CMK (cell line): Measurements from ENCODE around the gene LITAF.

Experiments
- DNase-seq: peaks from one replicate; pipeline ENCODE4 v3.0.0-alpha.2; 2010; ENCODE audit warnings: low read depth

LITAF gene

DNA sequence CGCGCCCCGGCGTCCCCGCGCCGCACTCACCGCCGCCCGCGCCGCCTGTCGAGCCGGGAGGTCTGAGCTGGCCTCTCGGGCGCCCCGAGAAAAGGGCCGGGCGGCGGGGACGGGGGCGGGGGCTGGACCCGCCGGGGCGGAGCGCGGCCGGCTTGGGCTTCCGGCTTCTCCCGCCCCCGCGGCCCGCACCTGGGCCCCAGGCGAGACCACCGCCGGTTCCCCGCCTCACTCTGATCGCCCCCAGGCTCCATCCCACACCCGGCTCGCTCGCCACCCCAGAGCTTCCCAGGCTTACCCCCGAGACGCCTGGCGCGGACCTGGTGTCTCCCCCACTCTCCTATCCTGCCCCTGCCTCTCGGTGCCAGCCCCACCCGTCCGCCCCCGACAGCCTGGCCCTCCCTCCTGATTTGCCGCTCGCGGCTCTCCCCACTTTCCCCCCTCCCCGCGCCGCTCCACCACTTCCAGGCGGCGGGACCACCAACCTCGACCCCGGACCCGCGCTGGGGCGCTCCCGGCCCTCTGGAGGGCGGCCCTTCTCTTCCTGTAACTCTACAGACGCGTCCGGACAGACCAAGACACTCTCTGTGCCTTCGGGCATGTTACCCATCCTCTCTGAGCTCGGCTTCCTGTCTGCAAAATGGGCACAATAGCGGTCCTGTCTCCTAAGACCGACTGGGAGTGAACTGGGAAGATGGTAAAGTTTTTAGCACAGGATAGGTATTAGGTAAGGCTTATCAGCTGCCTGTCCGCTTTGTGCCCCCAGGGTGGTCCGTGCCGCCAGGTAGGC lies at the start of gene LITAF:
TSS of gene LITAF (minus strand) at position 64 of the 787 bp plus-strand sequence. CDS start 30,189 bp downstream, outside the sequence.
- no peak for DNase-seq

DNA sequence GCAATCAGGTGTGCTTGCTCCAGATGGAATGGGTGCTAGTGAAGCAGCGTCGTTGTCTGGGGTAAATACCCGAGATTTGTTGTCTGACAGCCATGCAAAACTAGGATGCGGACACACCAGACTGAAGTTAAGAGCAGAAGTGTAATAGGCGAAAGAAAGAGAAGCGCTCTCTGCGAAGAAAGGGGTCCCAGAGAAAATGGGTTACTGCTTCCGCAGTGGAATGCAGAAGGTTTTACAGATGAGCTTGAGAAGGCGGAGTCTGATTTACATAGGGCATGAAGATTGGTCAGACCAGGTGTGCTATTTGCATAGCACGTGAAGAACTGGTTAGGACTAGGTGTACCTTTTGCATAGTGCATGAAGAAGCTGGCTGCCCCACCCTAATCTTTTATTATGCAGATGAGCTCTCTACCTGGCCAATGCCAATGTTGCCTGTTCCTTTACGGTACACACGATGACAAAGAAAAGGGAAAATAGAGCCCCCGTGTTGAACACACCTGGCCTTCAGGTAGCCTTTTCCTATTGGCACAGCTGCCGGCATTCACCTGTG lies 49.5 kb upstream of the LITAF start:
- DNase-seq, result no peak

DNA sequence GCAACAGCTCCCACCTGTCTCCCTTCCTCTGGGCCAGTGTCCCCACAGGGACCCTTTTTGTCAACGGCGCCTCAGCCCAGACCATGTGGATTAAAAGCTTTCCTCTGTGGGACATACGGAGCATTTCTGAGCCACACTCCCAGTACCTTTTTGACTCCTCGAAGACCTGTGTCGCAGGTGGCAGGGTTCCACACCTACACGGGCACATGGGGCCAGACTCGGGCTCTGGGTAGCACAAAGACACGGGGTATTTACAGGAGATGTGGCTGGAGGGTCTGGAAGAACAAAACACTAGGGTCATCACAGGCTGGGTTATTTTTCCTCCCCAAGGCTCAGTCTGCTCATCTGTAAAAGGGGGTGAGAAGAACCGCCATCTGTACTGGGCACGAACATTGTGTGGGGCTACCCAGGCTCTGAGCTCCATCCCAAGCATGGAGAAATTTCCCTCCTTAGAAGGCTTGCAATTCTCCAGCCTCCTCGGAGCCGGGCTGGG lies 49.0 kb upstream of the LITAF start:
- no peak for DNase-seq

DNA sequence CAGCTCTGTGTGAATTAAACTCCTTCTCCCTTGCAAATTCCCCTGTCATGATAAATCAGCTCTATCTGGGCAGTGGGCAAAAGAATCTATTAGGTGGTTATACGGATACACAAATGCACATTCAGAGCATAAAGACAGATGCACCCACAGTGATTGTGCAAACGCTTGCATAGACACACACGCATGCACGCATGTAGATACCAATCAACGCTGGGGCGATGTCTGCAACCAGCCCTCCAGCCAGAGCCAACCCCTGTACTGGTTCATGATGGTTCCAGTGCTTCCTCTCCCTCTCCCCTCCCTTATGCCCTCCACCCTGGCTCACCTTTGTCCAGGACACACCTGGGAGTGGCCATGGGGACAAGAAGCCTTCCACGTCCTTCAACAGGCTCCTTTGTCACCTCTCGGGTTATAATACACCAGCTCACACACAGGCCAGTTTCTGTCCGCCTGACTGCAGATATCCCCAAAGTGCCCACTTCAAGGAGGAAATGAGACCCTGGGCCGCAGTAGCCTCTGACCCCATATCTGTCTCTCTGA lies 48.5 kb upstream of the LITAF start:
- no peak for DNase-seq

DNA sequence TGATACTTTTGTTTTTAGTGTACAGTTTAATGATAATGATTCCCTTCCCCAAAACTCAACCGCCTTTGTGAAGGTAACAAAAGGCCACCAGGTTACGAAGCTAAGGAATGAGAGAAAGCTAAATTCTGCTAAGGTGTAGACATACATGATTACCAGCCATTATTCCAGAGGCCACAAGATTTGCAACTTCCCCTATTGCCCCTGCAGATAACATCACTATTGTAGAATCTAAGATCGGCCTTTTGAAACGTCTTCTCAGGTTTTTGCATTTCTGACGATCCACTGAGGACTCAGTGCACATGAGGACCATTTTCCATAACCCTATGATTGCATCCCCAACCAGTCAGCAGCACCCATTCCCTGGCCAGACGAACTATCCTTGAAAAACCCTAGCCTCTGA lies 47.6 kb upstream of the LITAF start:
- no peak for DNase-seq

DNA sequence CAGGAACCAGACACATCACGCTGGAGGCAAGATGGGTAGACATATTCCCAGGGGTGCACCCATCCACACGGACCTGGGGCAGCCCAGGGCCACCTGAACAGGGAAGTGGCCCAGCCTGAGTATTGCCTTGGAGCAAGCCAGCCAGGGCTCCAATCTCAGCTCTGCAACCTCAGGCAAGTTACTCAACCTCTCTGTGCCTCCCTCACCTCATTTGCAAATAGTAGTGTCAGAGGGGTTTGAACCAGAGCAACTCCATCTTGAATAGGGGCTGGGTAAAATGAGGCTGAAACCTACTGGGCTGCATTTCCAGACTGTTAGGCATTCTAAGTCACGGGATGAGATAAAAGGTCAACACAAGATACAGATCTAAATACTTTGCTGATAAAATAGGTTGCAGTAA lies 46.4 kb upstream of the LITAF start:
- no peak for DNase-seq

DNA sequence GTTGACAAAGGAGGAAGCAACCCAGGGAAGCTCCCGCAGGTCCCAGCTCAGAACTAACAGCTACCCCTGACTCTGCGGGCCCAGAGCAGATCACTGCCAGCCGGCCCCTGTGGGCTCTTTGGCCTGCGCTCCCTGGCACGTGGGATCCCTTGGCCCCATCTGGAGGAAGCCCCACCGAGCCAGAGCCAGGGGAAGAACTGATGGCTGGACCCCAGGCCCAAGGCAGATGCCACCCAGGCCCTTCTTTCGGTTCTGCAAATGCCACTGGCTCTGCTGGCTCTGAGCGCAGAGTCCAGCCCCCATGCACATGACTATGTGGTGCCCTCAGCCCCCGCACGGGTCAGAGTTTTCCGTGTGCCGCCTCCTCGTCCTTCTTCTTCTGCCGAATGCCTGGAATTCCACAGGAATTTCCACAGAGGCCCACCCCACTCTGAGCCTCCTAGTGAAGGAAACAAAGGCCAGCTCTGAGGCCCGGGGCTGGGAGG lies 45.8 kb upstream of the LITAF start:
- no peak for DNase-seq

DNA sequence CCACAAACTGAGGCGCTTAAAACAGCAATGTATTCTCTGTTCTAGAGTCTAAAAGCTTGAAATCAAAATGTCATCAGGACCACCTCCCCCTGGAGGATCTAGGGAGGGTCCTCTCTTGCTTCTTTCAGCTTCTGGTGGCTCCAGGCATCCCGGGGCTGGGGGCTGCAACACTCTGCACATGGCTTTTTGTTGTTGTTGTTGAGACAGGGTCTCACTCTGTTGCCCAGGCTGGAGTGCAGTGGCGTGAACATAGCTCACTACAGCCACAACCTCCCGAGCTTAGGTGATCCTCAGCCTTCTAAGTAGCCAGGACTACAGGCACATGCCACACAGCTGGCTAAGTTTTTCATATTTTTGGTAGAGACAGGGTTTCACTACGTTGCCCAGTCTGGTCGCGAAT lies 44.5 kb upstream of the LITAF start:
- DNase-seq, result no peak

DNA sequence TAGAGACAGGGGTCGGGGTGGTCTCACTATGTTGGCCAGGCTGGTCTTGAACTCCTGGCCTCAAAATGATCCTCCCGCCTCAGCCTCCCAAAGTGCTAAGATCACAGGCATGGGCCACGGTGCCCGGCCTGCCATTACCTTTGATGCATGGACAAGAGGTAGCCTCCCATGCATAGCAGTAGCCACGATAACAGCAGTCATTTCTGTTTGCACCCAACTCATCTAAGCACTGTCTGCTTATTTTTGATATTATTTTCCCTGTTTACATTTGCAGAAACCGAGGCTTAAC lies 44.0 kb upstream of the LITAF start:
- DNase-seq, result no peak

DNA sequence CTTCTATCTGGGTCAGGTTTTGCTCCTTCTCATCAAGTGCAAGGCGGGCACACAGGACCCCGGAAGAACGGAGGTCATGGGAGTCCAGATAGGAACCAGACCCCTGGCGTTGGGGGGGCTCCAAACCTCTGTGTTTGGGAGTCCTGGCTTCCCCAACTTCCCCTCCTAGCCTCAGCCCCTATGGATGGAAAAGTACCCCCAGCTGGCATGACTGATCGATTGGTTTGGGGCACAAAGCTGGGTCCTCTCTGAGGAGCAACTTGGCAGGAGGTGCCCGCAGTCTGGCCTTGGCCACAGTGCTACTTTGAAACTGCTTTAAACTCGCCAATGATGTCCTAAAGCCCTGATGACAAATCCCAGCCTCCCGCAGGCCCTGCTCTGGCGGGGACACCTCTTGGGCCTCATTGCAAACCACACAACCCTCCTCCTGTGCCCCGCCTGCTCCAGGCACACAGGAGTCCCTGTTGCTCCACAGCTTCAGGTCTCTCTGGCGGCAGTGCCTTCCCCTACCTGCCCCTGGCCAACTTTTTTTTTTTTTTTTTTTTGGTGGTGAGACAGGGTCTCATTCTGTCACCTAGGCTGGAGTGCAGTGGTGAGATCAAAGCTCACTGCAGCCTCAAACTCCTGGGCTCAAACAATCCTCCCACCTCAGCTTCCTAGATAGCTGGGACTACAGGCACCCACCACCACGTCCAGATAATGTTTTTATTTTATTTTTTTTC lies 43.5 kb upstream of the LITAF start:
- DNase-seq, result no peak

DNA sequence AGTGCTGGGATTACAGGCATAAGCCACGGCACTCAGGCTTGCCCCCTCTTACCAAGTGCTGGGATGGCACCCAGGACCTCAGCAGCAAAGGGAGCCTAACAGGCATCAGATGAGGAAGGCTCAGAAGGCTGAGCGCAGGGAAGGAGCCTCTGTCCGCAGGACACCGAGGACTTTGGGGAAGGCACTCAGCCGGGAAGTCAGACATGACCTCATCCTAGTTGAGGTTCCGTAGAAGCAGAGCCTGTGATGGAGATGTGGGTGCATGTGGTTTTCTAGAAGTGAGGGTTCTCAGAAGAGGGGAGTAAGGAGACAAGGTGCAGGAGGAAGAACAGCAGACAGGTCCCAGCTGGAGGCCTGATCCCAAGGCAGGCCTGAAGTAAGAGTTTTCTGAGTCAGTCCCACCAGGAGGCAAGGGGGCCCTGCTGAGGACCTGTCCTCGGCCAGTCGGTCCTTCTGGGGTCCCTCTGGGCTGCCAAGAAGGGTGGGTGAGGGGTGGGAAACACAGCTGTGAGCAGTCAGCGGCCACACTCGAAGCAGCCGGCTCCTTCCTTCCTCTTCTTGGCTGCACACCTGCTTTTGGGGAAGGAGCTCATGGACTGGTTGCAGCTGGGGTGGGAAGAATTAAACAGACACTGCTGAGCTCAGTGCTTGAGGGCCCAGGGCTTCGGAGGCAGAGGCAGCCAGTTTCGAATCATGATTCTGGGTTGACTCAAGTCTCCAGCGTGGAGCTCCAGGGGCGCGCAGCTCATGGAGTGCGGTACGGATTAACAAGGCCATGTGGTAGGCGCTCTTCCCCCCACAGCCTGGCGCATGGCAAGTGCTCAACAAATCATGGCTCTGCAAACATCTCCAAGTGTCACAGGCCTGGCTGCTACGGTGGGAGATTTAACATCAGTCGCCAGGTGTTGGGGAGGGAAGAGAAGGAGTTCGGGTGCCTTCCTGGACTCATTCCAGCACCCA lies 42.6 kb upstream of the LITAF start:
- no peak for DNase-seq

DNA sequence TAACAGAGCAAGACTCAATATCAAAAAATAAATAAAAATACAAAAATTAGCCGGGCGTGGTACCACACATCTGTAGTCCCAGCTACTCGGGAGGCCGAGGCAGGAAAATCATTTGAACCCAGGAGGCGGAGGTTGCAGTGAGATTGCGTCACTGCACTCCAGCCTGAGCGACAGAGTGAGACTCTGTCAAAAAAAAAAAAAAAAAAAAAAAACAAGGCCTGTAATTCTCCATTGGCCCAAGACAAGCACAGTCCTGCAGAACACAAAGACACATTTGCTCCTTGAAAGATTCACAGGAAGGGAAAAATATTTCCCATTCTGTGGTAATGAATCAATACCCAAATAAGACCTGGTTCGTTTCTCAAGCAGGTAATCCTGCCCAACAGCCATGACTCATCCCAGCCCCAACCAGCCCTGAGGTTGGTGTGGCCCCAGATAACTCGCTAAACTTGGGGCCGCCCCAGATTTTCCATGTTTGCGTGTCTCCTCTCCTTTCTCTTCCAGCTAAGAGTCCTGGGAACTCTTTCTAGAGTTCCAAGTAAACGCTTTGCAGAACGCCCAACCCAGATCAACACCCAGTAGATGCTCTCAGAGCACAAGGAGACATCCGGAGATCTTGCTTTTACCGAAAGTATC lies 41.2 kb upstream of the LITAF start:
- DNase-seq, result no peak

DNA sequence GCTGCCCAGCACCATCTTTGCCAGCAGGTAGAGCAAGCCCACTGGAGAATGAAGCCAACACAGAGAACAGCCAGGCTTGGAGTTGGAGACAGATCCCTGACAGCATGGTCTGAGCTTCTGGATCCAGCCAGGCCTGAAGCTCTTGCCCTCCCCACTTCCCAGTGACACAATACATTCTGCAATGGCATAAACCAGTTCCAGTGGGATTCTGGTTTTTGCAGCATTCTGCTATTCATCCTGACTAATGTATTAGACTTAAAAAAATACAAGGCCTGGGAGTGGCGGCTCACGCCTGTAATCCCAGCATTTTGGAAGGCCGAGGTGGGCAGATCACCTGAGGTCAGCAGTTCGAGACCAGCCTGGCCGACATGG lies 40.6 kb upstream of the LITAF start:
- no peak for DNase-seq

DNA sequence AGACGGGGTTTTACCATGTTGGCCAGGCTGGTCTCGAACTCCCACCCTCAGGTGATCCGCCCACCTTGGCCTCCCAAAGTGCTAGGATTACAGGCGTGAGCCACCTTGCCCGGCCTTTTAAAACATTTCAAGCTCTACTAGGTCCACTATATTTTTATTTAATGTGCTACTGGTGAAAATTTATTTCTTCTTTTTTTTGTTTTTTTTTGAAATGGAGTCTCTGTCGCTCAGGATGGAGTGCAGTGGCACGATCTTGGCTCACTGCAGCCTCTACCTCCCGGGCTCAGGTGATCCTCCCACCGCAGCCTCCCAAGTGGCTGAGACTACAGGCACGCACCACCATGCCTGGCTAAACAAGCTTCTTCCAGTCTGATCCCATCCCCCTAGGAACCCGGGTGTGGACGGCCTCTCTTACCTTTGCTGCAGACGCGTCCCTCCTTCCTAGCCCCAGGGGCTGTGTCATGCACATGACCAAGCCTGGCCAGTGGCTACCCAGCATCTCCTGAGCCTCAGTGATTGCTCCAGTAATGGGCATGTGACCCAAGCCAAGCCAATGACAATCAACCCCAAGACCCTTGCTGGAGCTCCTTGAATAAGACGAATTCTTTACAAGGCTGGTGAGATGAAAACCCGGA lies 40.1 kb upstream of the LITAF start:
- no peak for DNase-seq

DNA sequence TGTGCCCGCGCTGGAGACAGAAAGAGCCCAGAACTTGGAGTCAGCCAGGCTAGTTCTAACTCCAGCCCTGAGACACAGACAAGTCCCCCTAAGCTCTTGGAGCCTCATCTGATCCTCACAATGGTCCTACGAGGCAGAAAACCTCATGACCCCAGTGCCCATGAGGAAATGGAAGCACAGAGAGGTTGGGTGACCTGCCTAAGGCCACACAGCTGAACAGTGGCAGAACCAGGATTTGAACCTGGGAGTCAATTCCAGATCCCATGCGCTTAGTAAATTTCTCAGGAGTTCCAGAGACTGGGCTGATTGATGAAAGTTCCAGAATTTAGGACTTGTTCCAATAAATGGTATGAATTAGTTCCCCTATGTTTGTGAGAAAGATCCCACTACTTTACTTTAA lies 39.0 kb upstream of the LITAF start:
- no peak for DNase-seq

DNA sequence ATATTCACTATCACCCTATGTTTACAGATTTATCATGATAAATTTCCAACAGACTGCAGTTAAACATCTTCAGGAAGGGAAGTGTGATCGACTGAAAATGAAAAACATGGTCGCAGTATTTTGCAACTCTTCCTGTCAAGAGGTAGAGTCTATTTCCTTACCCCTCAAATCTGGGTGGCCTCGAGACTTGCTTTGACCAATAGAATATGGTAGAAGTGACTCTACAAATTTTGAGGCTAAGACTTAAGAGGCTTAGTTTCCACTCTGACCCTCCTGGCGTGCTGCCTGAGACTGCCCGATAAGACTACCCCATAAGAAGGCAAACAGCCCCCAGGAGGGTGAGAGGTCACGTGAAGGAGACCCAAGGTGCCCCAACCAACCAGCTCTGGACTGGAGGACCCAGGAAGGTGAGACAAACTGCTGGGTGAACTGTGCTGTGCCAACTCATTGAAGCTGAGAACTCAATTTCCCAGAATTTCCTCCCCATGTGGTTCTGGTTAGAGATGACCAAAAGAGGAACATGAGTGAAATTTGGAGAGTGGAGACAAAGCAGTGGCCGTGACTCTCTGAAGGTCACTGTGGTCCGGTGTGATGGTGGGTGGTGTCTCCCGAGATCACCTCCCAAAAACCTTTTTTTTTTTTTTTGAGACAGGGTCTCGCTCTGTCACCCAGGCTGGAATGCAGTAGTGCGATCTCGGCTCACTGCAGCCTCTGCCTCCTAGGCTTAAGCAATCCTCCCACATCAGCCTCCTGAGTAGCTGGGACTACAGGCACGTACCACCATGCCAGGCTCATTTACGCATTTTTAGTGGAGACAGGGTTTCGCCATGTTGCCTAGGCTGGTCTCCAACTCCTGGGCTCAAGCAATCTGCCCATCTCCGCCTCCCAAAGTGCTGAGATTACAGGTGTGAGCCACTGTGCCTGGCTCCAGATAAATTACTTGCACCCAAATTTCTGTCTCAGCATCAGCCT lies 38.2 kb upstream of the LITAF start:
- DNase-seq, result no peak

DNA sequence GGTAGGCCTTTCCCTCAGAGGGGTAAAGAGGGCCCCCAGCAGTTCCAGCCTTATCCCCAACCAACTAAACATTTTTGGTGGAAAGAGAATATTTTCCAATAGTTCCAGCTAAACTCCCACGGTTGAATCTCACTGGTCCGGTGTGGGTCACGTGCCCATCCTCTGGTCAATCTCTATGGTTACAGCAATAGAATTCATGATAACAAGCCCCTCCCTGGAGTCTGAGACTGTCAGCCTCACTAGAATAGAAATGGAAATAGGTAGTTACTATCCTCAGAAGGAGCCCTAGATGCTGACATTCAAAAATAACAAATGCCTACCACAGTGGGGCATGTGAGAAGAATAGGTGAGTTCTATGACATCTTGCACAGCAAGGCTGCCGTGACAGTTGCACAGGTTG lies 37.5 kb upstream of the LITAF start:
- DNase-seq, result no peak

DNA sequence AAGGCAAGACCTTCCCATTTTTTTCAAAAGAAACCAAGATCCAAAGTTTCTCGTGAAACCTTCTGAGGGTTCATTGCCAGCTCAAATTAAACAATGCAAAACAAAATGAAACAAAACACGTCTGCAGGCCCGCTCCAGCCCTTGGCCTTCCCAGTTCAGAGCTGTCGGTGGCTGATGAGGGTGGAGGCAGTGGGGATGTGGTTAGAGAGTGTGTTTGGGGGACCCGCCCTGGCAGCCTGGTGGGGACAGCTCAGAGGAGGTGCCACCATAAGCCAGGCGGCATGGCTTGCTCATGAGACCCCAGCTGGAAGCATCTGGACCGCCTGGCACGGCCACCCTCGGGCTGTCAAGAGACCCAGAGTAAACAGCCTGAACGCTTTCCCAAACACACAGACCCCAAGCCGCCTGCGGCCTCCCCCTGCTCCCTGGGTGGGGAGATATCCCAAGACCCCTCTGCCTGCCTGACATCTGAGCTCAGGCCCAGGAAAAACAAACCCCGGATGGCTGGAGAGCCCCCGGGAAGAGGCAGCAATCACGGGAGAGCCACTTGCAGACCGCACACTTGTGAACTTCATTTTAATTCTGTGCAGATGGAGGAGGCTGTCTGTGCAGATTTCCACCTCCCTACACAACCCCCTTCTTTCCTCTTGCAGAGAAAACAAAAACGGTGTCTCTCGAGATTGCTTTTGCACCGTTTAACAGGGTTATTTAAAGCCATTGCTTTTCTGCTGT lies 35.4 kb upstream of the LITAF start:
- DNase-seq, result no peak

DNA sequence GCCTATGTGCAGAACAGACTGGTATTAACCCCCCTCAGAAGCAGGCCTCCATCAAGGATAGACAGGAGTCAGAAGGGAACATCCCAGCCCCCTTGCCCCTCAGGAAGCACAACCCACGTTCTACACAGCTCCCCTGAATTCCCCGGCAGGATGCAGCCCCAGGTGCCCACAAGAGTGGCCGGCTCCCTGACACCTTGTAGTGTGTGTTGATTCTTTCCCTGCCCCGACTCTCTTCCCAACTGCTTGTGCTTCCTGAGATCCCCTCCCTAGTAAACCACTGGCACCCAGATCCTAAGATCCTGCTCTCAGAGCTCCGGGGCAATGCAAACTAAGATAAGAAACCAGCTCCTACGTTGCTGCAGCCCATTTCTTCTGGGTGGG lies 34.8 kb upstream of the LITAF start:
- DNase-seq, result peak; percentile 52
